Astrocyte of the cerebellum (primary cell): Measurements from ENCODE around the gene FAN1.

Experiments used
- DNase-seq: peaks from one replicate; pipeline ENCODE4 v3.0.0-alpha.2; 2011; ENCODE audit warnings: low read depth
- H3K4me3 ChIP-seq: 2 replicates; pipeline ENCODE4 v1.5.1; 2011; ENCODE audit warnings: mild to moderate bottlenecking, low read depth, low read length, moderate library complexity
- CTCF ChIP-seq: IDR thresholded peaks from 2 replicates; pipeline ENCODE4 v1.5.1; 2012; ENCODE audit warnings: low read length, low read depth, moderate library complexity, mild to moderate bottlenecking; ENCODE audit errors: missing control alignments
- in situ Hi-C: cut with HindIII; loops from 2 replicates; pipeline ENCODE4 v1.10.0; 2017; ENCODE audit warnings: low sequenced_read_pairs

The FAN1 gene

GRCh38 chr15:30991255-30992235 is 87.8 kb downstream of the FAN1 start, which contains the start of gene MTMR10:
Gene MTMR10, minus strand, starts transcription at chr15:30991628. Its CDS starts 122 bp downstream, at chr15:30991506.
- peak; percentile 32 for DNase-seq
- in situ Hi-C loops = no loop called here

GRCh38 chr15:30992249-30992864 is 88.6 kb downstream of the FAN1 start:
- H3K4me3 ChIP-seq = peak overlapping the region; percentile 95
- in situ Hi-C loops = no loop called here
- no peak for TF ChIP-seq CTCF
- no peak for DNase-seq

More at GRCh38 chr15:30991255-30992235, 87.8 kb downstream of the FAN1 start, which contains the start of gene MTMR10:
- peak within 1 kb of the TSS; percentile 95 for H3K4me3 ChIP-seq
- peak; percentile 7 for TF ChIP-seq CTCF
